ENCODE measurements around the gene CEP295NL.
A peak's percentile ranks its signal among the peaks of the same experiment; 100 is the strongest.

The CEP295NL gene

GRCh38 chr17:78861229-78861628 lies 41.8 kb downstream of the CEP295NL start:
- DNase-seq, result no peak

- DNase-seq, result no peak
Observed at GRCh38 chr17:78859051-78859450, 44.0 kb downstream of the CEP295NL start.

GRCh38 chr17:78857266-78857665 lies 45.7 kb downstream of the CEP295NL start:
- no peak for DNase-seq

GRCh38 chr17:78855561-78856165 lies 47.3 kb downstream of the CEP295NL start:
- DNase-seq, result no peak

- no peak for DNase-seq
Observed at GRCh38 chr17:78854508-78854907, 48.5 kb downstream of the CEP295NL start.

GRCh38 chr17:78853926-78854394 lies 49.0 kb downstream of the CEP295NL start:
- DNase-seq, result no peak

- no peak for DNase-seq
Observed at GRCh38 chr17:78852709-78853121, 50.3 kb downstream of the CEP295NL start.

- no peak for DNase-seq
Observed at GRCh38 chr17:78849026-78849425, 54.0 kb downstream of the CEP295NL start.

- no peak for DNase-seq
Observed at GRCh38 chr17:78847052-78847451, 55.9 kb downstream of the CEP295NL start.

GRCh38 chr17:78844301-78845005 lies 58.5 kb downstream of the CEP295NL start:
- DNase-seq, result no peak

GRCh38 chr17:78842881-78843565 lies 60.0 kb downstream of the CEP295NL start:
- DNase-seq, result peak; percentile 46

GRCh38 chr17:78840780-78841611 lies 62.0 kb downstream of the CEP295NL start, which contains the start of gene USP36:
Gene USP36, minus strand, starts transcription at chr17:78840814. Its CDS starts 4,451 bp downstream, at chr17:78836363.
- peak; percentile 98 for DNase-seq
